ENCODE measurements around the gene CDCA7. TPM values are rescaled to one million over a fixed set of nuclear protein-coding genes. Genes with fewer than 3 reads are reported as not detected.
A peak's percentile ranks its signal among the peaks of the same experiment; 100 is the strongest.

CDCA7 gene
- total and polyA plus RNA-seq, 4 donors = 0.08 to 7.9 (median 0.17) TPM

- WGBS = 57% methylated on average over 8 of the region's 8 CpGs
Measured at GRCh38 chr2:173347305-173348168, 7.1 kb upstream of the CDCA7 start.

GRCh38 chr2:173349287-173349686, 5.4 kb upstream of the CDCA7 start:
- no peaks in the 10 kb centered on the region for H3K36me3 ChIP-seq (ENCODE audit: control insufficient read depth in 4 of 4, insufficient read depth in 3 of 4, low read depth in 1 of 4, low read length in 3 of 4)
- no peak overlapping the region for H3K4me3 ChIP-seq (ENCODE audit: low read depth in 1 of 3, low read length in 3 of 3)
- H3K27me3 ChIP-seq (ENCODE audit: control insufficient read depth in 4 of 4, insufficient read depth in 4 of 4, low read length in 3 of 4) = peaks cover 0 to 2% (median 0%) of the 10 kb centered on the region in 4 donors
- no peak for DNase-seq (ENCODE audit: low spot score)
- H3K4me1 ChIP-seq (ENCODE audit: control insufficient read depth in 4 of 4, insufficient read depth in 4 of 4, low read length in 3 of 4) = peaks cover 0 to 5% (median 4%) of the 10 kb centered on the region in 4 donors
- TF ChIP-seq JUND (IDR thresholded peaks at IDR 0.05) = no peak
- TF ChIP-seq FOXA1 (IDR thresholded peaks at IDR 0.05) = no peak
- no peak for TF ChIP-seq HNF4A (conservative IDR thresholded peaks at IDR 0.05)
- H3K9me3 ChIP-seq (ENCODE audit: control insufficient read depth in 4 of 4, low read length in 3 of 4) = peaks cover 0 to 8% (median 6%) of the 10 kb centered on the region in 4 donors
- WGBS = 80% methylated on average over 2 of the region's 2 CpGs
- H3K9ac ChIP-seq (ENCODE audit: low read depth in 1 of 2, low read length in 2 of 2) = no peak overlapping the region
- H3K27ac ChIP-seq (ENCODE audit: low read depth in 1 of 2, low read length in 2 of 2) = no peak overlapping the region

More at GRCh38 chr2:173347305-173348168, 7.1 kb upstream of the CDCA7 start:
- Histone ChIP-seq H3K36me3 (ENCODE audit: control insufficient read depth in 4 of 4, insufficient read depth in 3 of 4, low read depth in 1 of 4, low read length in 3 of 4) (no peaks in the 10 kb centered on the region), H3K27me3 (ENCODE audit: control insufficient read depth in 4 of 4, insufficient read depth in 4 of 4, low read length in 3 of 4) (no peaks in the 10 kb centered on the region), H3K4me1 (ENCODE audit: control insufficient read depth in 4 of 4, insufficient read depth in 4 of 4, low read length in 3 of 4) (peaks cover 0 to 3% (median 0%) of the 10 kb centered on the region in 4 donors), H3K9ac (ENCODE audit: low read depth in 1 of 2, low read length in 2 of 2) (no peak overlapping the region), H3K27ac (ENCODE audit: low read depth in 1 of 2, low read length in 2 of 2) (no peak overlapping the region), H3K9me3 (ENCODE audit: control insufficient read depth in 4 of 4, low read length in 3 of 4) (peaks cover 0 to 8% (median 6%) of the 10 kb centered on the region in 4 donors), H3K4me3 (ENCODE audit: low read depth in 1 of 3, low read length in 3 of 3) (no peak overlapping the region)
- DNase-seq (ENCODE audit: low spot score) = no peak
- TF ChIP-seq RXRA (IDR thresholded peaks at IDR 0.05) (peak in 1 of 2 donors; percentile 32), HNF4A (conservative IDR thresholded peaks at IDR 0.05) (peak in 1 of 2 donors; percentile 8), GABPA (IDR thresholded peaks at IDR 0.05 in 1 of 2, conservative IDR thresholded peaks at IDR 0.05 in 1 of 2) (no peak)

GRCh38 chr2:173350383-173350782, 4.3 kb upstream of the CDCA7 start:
- peaks cover 0 to 11% (median 6%) of the 10 kb centered on the region in 4 donors for H3K9me3 ChIP-seq (ENCODE audit: control insufficient read depth in 4 of 4, low read length in 3 of 4)
- H3K27ac ChIP-seq (ENCODE audit: low read depth in 1 of 2, low read length in 2 of 2) = no peak overlapping the region
- WGBS = 61% methylated on average over 2 of the region's 2 CpGs
- TF ChIP-seq FOXA1 (IDR thresholded peaks at IDR 0.05) (no peak), YY1 (IDR thresholded peaks at IDR 0.05) (no peak), REST (IDR thresholded peaks at IDR 0.05) (no peak), NR2F2 (IDR thresholded peaks at IDR 0.05) (no peak), EGR1 (IDR thresholded peaks at IDR 0.05; ENCODE audit: low read depth in 2 of 2) (no peak), FOXA2 (IDR thresholded peaks at IDR 0.05) (no peak), HNF4G (IDR thresholded peaks at IDR 0.05) (no peak), ZBTB33 (IDR thresholded peaks at IDR 0.05) (no peak), RAD21 (IDR thresholded peaks at IDR 0.05) (no peak), SP1 (IDR thresholded peaks at IDR 0.05) (no peak), GABPA (IDR thresholded peaks at IDR 0.05 in 1 of 2, conservative IDR thresholded peaks at IDR 0.05 in 1 of 2) (no peak), RXRA (IDR thresholded peaks at IDR 0.05) (no peak), ATF3 (IDR thresholded peaks at IDR 0.05) (no peak), HNF4A (conservative IDR thresholded peaks at IDR 0.05) (no peak), CTCF (IDR thresholded peaks at IDR 0.05; ENCODE audit: low read depth, low read length, missing input control) (no peak)
- peaks cover 6 to 16% (median 14%) of the 10 kb centered on the region in 4 donors for H3K4me1 ChIP-seq (ENCODE audit: control insufficient read depth in 4 of 4, insufficient read depth in 4 of 4, low read length in 3 of 4)
- H3K9ac ChIP-seq (ENCODE audit: low read depth in 1 of 2, low read length in 2 of 2) = no peak overlapping the region
- DNase-seq (ENCODE audit: low spot score) = no peak
- H3K4me3 ChIP-seq (ENCODE audit: low read depth in 1 of 3, low read length in 3 of 3) = no peak overlapping the region
- H3K36me3 ChIP-seq (ENCODE audit: control insufficient read depth in 4 of 4, insufficient read depth in 3 of 4, low read depth in 1 of 4, low read length in 3 of 4) = no peaks in the 10 kb centered on the region
- peaks cover 0 to 2% (median 0%) of the 10 kb centered on the region in 4 donors for H3K27me3 ChIP-seq (ENCODE audit: control insufficient read depth in 4 of 4, insufficient read depth in 4 of 4, low read length in 3 of 4)
